ENCODE results near the gene WTIP.
"Not testable (repeated sequence)": the region's sequence is repeated elsewhere in the genome, so short reads cannot be mapped to it uniquely, and the experiment has no call there.

WTIP gene

DNA sequence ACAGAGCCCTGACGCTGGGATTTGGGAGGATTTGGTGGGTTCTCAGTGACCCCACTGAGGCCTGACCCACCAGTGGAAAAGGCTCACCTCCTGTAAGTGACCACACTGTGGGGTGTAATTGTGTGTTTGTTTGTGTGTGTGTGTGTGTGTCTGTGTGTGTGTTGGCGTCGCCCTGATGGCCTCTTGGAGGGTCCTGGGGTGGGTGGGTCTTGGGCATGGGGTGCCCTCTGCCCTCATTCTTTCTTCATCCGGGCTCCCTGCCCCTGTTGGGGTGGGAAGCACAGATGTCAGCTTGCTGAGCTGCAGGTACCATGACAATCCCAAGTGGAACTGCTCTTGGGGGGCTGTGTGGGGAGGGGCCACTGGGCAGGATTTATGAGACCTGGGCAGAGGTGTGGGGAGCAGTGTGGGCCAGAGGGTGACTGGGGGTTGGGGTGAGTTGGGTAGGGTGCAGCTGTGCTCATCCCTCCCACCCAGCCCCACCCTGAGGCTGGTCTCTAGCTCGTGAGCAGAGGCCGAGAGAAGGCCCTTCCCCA, 22.8 kb downstream of the WTIP start:
- no peak for DNase-seq

DNA sequence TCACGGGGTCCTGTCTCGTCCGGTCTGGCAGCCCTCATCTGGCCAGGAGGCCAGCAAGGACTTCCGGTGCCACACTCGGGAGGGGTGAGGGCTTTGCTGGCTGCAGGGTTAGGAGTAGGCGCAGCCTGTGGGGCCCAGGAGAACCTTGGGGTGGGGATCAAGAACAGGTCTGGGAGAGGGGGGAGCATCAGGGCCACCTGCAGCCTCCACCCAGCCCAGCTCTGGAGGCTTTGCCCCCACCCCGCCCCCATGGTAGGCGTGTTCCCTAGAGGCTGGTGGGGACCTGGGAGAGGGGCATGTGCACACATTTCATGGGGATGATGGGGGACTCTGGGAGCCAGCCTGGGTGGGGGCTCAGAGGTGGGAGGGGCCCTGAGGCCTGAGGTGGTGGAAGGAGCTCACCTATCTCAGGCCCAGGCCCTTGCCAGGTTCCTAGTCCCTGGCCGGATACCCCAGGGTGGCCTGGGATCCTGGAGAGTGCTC, 23.3 kb downstream of the WTIP start:
- DNase-seq, result no peak

DNA sequence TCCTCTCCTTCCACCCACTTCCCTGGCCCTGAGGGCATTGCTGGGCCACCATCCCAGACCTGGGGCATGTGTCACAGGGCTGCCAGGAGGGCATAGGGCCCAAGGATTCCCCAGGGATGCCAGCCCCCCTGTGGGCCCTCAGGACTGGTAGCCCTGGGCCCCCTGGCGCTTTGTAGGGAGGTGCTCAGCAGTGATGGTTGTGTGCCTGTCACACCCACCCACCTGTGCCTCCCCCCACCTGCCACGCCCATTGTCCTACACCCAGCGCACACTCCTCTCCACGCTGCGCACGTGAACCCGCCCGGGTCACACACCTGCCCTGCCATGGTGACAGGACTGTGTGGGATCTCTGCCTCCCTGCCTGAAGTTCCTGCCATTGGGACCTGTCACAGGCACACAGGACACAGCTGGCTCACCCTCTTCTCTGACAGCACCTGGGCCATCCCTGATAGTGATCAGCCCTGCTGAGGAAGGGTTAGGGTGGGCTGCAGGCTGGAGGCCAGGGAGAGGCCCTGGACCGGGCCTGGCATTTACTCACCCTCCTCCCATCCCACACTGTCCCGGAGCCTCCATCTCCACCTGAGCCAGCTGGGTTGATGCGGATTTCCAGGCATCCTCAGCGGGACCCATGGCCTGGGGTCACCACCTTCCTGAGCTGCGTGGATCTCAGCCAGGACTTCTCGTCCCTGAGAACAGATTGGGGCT, 23.9 kb downstream of the WTIP start:
- DNase-seq, result no peak

DNA sequence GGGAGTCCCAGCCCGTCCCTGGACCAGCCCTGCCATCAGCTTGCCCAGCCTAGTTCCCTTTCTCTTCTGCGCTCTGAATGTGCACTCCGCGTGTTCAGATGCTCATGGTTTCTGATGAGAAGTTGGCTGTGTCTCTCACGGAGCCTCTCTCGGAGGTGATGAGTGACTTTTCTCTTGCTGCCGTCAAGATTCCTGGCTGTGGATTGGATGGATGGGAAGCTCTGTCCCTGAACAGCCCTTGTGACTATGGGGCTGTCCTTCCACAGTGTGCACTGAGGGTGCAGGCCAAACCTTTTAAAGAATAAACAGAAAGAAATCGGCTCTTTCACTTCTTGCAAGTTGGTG, 24.4 kb downstream of the WTIP start:
- no peak for DNase-seq

DNA sequence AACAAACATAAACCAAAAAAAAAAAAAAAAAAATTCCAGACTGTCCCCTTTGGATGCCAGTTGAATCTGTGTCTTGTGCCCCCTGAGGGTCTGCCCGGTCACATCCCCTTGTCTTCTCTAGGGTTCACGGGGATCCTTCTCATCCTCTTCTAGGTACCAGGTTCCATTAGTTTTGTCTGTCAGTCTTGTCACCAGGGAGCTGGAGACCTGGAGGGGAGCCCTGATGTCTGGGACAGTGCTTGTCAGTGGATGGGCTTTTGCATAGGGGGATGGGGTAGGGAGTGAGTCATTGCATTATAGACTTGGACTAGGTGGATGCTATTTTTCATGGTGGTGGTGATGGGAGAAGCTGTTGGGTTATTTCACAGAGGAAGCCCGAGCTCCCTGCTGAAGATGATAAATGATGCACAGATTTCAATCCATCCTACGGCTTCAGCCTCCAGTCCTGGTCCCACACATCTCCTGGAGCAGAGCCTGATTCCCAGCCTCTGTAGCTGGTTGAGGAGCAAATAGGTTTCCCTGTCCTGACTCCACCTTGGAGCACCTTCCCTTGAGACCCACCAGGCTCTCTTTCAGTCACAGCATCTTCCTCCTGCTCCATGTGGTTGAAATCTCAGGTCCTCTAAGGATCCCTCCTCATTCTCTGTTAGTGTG, 26.0 kb downstream of the WTIP start:
- DNase-seq, result no peak

DNA sequence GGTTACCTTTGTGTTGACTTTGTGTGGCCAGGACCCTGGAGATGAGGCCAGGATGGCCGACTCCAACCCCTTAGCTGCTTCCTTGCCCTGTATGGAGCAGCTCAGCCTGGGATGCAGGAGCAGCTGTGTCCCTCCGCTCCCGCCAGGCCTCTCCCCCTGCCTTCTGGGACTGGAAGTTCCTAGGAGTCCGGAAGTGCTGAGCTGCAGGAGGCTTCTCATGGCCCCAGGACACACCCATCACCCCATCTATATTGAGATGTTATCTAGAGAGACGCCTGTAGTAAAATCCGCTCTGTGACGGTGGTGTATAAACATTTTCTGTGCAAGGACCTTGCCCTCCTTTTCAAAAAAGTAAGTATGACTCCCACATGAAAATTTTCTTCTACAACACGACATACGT, 27.0 kb downstream of the WTIP start:
- DNase-seq, result no peak

DNA sequence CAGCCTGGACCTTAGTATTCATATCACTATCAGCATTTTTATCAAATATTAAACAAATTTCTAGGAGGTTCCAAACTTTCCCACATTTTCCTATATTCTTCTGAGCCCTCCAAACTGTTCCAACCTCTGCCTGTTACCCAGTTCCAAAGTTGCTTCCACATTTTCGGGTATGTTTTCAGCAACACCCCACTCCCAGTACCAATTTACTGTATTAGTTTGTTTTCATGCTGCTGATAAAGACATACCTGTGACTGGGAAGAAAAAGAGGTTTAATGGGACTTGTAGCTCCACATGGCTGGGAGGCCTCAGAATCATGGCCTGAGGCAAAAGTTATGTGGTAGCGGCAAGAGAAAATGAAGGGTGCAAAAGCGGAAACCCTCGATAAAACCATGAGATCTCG, 29.3 kb downstream of the WTIP start:
- not testable (repeated sequence) for DNase-seq

DNA sequence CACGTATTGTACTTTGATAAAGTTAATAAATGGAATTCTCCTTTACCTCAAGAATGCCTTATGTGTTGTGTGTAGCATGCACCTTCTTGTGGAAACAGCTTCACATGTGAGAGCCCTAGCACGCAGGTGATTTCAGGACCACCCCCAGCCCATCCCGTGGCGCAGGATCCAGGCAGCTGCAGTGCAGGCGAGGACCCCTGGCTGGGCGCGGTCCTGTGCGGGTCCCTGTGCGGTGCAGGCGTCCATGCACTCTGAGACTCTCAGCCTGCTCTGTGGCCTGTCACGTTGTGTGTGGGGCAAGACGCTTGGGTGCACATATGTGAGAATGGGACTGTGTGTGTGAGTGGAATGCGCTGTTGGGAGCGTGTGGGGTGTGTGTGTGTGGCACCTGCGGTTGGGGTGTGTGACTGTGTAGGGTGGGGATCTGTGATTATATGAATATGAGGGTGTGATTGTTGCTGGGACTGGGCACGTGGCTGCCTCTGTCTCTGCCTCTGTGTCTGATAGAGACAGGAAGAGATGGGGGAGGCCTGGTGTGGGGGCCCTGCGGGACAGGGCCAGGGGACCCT, 30.8 kb downstream of the WTIP start:
- no peak for DNase-seq

DNA sequence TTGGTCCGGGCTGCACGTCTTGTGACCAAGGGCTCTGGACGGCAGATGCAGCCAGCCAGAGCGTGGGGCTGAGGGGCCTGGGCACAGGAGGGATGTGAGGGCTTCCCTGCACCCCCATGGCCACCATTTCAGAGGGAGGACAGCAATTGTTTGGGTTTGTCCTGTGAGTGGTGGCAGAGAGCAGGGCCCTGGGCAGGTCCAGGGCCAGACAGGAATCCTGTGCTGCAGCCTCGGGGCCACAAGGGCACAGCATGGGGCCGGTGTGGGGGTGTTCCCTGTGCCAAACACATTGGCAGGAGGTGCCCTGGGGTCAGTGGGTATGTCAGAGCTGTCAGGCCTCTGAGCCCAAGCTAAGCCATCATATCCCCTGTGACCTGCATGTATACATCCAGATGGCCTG, 32.2 kb downstream of the WTIP start:
- no peak for DNase-seq

DNA sequence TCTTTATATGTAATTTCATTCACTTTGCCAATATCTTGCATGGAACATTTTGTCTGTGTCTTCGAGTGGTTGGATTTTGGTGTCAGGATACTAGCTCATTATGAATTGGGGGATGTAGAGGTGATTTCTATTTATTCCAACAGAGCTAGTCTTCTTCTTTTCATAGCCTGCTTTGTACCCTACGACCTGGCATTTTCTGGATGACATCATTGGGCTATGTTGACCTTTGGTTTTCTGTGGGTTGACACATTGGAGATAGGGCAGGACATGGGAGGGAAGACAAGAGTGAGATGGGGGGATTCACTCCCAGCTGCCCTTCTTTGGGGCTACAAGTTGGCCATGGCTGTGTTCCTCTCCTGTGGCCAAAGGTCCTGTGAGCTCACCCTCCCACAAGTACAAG, 38.0 kb downstream of the WTIP start:
- DNase-seq, result no peak

DNA sequence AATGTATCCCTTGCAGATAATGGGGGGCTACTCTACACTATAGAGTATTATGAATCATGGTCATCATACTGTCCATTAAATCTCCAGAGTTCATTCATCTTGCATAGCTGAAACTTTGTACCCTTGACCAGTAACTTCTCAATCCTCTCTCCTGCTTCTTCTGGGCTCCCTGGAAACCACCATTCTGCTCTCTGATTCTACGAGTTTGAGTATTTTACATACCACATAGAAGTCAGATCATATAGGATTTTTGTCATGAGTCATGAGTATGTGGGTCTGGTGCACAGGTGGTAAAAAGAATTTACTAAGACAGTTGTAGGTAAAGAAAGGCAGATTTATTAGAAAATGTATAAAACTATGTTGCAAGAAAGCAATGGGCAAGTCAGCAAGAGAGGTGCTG, 41.9 kb downstream of the WTIP start:
- no peak for DNase-seq

DNA sequence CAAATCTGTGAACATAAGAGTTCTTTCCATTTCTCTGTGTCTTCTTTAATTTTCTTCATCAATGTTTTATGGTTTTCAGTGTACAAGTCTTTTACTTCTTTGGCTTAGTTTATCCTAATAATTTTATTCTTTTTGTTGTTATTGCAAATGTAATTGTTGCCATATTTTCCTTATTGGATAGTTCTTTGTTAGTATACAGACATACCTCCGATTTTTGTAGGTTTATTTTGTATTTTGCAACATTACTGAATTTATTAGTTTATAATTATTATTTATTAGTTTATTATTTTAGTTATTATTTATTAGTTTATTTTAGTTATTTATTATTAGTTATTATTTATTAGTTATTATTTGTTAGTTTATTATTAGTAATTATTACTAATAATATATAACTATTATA, 43.4 kb downstream of the WTIP start:
- no peak for DNase-seq

DNA sequence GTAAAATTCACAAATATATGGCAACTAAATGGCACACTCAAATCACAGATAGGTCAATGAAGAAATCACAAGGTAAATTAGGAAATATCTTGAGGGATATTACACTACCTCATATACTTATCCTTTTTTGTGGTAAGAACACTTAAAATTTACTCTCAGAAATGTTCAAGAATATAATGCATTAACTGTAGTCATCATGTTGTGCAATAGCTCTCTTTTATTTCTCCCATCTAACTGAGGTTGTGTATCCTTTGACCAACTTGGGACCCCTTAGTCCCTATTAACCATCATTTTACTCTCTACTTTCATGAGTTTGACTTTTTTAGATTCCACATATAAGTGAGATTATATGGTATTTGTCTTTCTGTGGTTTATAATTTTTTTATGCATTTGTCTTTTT, 52.6 kb downstream of the WTIP start:
- no peak for DNase-seq

DNA sequence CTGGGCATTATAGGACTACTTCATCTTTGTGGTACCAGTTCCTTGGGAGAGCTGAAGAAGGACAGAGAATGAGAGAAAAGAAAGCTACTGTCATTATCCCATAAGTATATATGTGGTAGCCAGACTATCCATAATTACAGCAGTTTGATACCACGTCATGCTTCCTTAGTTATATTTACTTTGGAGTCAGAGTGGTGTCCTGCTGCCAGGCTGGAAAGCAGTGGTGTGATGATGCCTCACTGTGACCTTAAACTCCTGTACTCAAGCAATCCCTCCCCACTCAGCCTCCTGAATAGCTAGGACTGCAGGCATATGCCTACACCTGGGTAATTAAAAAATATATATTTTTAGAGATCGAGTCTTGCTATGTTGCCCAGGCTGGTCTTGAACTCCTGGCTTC, 57.8 kb downstream of the WTIP start:
- DNase-seq, result no peak

DNA sequence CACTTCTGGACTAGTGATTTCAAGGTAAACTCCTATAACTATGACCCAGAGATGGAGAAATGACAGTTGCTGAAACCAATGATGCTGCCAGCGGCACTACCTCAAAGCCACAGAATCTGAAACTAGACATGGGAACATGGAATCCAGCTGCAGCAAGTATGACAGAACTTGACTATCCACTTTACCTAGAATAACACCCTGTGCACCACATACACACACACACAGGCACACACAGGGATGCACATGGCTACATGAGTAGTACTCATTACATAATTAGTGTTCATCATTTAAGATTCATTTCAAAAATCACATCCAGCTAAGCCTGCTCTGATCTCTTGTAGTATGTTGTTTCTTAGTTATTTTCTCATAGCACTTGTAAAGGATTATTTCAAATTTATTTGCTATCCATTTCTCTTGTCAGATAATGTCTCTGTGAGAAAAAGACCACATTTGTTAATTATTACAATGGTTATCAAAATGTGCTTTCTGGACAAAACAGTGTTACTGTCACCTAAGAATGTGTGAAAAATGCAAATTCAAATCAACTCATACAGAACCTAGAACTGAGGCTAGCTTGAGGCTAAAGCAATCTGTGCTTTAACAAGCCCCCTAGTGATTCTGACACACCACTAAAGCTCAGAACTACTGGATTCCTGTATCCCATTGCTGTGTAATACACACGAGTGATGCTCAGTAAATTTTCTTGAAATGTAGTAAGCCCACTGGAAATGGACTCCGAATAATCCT, 59.4 kb downstream of the WTIP start:
- DNase-seq, result no peak

DNA sequence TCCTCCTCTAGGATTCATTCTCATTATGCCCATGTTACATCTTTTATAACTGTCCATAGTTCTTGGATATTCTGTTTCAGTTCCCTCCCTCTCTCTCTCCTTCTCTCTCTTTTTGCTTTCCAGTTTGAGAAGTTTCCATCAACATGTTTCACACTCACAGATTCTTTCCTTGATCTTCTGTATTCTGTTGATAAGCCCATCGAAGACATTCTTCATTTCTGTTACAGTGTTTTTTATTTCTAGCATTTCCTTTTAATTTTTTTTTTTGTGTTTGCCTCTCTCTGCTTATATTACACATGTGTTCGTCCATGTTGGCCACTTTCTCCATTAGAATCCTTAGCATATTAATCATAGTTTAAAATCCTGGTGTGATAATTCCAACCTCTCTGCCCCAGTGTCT, 68.3 kb downstream of the WTIP start:
- DNase-seq, result no peak

DNA sequence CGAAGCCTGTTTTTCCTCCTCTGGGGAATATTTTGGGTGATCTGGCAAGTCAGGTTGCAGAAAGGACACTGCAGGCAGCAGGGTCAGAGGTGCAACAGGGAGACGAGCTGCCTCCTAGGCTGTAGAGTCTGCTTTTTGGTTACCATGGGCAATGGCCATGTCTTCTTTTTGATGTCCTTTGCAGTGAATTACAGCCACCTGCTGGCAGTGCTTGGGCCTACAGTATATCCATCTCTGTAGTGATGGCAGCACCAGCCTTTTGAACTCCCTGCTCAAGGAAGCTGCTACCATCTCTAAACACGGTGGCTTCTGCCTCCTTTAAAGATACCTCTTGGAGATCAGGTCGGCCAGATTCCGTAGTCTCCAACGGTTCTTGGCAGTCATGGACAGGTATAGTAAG, 73.9 kb downstream of the WTIP start:
- DNase-seq, result peak; percentile 14

DNA sequence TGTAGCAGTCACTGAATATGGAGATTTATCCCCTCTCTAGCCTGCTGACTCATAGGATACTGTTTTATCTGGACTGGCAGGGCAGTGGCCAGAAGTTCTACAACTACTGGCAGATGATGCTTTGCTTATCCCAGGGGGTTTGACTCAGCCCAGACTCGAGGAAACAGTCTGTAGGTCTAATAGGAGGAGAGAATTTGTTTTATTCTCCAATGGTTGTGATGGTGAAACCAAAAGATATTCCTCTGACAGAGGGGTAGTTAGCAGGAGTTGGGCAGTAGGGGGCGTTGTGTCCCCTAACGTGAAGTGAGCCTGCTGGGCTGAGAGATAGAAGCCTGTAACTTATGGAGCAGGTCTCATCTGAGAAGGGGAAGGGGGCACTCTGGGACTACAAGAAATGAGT, 74.9 kb downstream of the WTIP start:
- DNase-seq, result peak; percentile 39

DNA sequence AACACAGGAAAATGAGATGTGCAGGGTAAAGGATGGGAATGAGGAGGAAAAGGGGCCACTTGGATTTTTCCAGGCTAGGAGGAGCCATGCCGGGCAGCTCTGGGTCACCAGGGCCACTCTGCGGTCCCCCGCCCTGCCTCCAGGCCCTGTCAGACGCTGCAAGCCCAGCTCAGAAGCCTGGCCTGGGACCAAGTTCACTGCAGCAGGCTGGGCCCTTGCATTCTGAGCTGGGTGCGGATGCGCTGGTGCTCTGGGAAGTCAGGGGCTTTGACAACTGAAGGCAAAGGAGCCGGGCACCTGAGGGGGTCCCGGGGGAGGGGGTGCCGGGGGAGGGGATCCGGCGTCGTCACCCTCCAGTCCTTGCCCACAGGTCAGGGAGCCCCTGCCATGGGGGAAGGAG, 77.5 kb downstream of the WTIP start:
- DNase-seq, result no peak

DNA sequence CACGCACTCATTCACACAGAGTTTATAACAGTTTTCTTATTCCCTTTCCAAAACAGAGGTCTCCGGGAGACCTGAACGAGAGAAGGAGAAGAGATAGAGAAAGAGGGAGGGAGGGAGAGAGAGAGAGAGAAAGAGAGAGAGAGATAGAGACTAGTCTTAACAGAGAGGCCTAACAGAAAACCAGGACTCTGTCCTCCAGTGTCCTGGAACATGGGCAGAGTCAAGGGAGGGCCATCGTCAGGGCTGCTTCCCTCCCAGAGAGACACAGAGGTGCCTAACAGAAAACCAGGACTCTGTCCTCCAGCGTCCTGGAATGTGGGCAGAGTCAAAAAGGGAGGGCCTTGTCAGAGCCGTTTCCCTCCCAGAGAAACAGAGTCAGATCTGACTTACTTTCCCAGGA, 78.7 kb downstream of the WTIP start:
- DNase-seq, result no peak

Data from hematopoietic multipotent progenitor cell treated with erythropoietin and hydrocortisone succinate and interleukin-3 and kit ligand, for 6 days (in vitro differentiated cells).